GM03348 (cell line): ENCODE measurements around the gene HNRNPA1L2.
"Not testable (repeated sequence)": the region's sequence is repeated elsewhere in the genome, so short reads cannot be mapped to it uniquely, and the experiment has no call there.

Experiments used
- DNase-seq: peaks from one replicate; pipeline ENCODE4 v3.0.0; 2012; ENCODE audit warnings: low spot score

Gene HNRNPA1L2

GRCh38 chr13:52642131-52642530 lies at the start of gene HNRNPA1L2:
TSS of gene HNRNPA1L2 (plus strand) at chr13:52642431. CDS start at chr13:52642493, 62 bp downstream.
- no peak for DNase-seq

- DNase-seq: not testable (repeated sequence)
These were observed 49.1 kb upstream of the HNRNPA1L2 start for GRCh38 chr13:52593175-52593574.

- DNase-seq: not testable (repeated sequence)
These were observed 48.4 kb upstream of the HNRNPA1L2 start for GRCh38 chr13:52593812-52594211.

GRCh38 chr13:52594295-52594694 lies 47.9 kb upstream of the HNRNPA1L2 start:
- DNase-seq: not testable (repeated sequence)

- no peak for DNase-seq
These were observed 44.6 kb upstream of the HNRNPA1L2 start for GRCh38 chr13:52597676-52598075.

- peak; percentile 21 for DNase-seq
These were observed 43.0 kb upstream of the HNRNPA1L2 start for GRCh38 chr13:52599037-52599847.

- DNase-seq: peak; percentile 43
These were observed 42.2 kb upstream of the HNRNPA1L2 start for GRCh38 chr13:52599848-52600603.

GRCh38 chr13:52600666-52601065 lies 41.6 kb upstream of the HNRNPA1L2 start:
- DNase-seq: no peak

GRCh38 chr13:52603316-52603715 lies 38.9 kb upstream of the HNRNPA1L2 start:
- not testable (repeated sequence) for DNase-seq

GRCh38 chr13:52606126-52606525 lies 36.1 kb upstream of the HNRNPA1L2 start:
- not testable (repeated sequence) for DNase-seq

GRCh38 chr13:52606795-52607194 lies 35.4 kb upstream of the HNRNPA1L2 start:
- DNase-seq: not testable (repeated sequence)

- DNase-seq: not testable (repeated sequence)
These were observed 34.0 kb upstream of the HNRNPA1L2 start for GRCh38 chr13:52608184-52608583.

GRCh38 chr13:52609013-52609606 lies 33.1 kb upstream of the HNRNPA1L2 start:
- peak; percentile 38 for DNase-seq

GRCh38 chr13:52610158-52610557 lies 32.1 kb upstream of the HNRNPA1L2 start:
- not testable (repeated sequence) for DNase-seq

- DNase-seq: no peak
These were observed 27.0 kb upstream of the HNRNPA1L2 start for GRCh38 chr13:52615134-52615801.

GRCh38 chr13:52615812-52616211 lies 26.4 kb upstream of the HNRNPA1L2 start:
- no peak for DNase-seq

GRCh38 chr13:52617070-52618060 lies 24.9 kb upstream of the HNRNPA1L2 start:
- peak; percentile 91 for DNase-seq

- not testable (repeated sequence) for DNase-seq
These were observed 11.0 kb upstream of the HNRNPA1L2 start for GRCh38 chr13:52631083-52631690.

GRCh38 chr13:52638666-52639328 lies 3.4 kb upstream of the HNRNPA1L2 start:
- no peak for DNase-seq

- peak; percentile 8 for DNase-seq
These were observed 1.9 kb downstream of the HNRNPA1L2 start for GRCh38 chr13:52644108-52644507.
